Measurements from ENCODE around the gene MTUS2. TPM values are rescaled to one million over a fixed set of nuclear protein-coding genes. Genes with fewer than 3 reads are reported as not detected.

The MTUS2 gene
- total RNA-seq, 1 experiment from 2014 or later = 0.35 TPM

DNA sequence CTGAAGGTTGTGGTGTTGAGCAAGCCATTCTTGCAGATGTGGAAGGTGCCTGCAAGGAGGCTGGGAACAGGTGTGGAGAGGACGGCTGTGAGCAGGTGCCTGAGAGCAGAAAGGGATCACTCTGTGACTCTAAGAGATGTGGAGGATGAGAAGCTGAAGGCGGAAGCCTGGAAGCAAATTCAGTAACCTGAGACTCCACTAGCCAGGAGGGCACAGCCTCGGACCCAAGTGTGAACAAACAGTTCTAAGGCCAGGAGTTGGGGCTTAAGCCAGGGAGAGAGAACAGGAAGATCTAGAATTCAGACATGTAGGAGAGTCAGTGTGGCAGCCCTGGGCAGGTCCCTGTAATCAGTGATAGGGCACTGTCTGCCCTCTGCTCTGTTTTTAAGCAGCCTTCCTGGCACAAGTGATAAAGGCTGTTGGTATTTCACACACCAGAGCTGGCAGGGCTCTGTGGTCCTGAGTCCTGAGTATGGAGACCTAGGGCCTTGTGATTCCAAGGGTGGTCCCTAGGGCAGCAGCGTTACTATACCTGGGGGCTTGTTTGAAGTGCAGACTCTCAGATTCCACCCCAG lies 644.1 kb downstream of the MTUS2 start:
- Histone ChIP-seq H3K9ac (ENCODE audit: extremely low read depth, insufficient read length, low read length) (no peak overlapping the region), H4K8ac (replicated peaks; ENCODE audit: insufficient read length, low read depth, low read length) (no peak overlapping the region), H3K4me2 (ENCODE audit: insufficient read depth, insufficient read length, low read length) (no peak overlapping the region), H4K20me1 (ENCODE audit: control insufficient read depth, insufficient read depth, insufficient read length) (no peaks in the 10 kb centered on the region), H3K23me2 (ENCODE audit: insufficient read length, low read depth, low read length, poor library complexity, severe bottlenecking) (no peaks in the 10 kb centered on the region), H3K9me3 (ENCODE audit: control insufficient read depth, low read depth, low read length) (no peaks in the 10 kb centered on the region), H4K5ac (ENCODE audit: insufficient read length, low read depth, low read length) (no peak overlapping the region), H3K79me2 (ENCODE audit: insufficient read depth, low read length) (no peaks in the 10 kb centered on the region), H3K27ac (ENCODE audit: insufficient read length, low read depth, low read length) (no peak overlapping the region), H3K4ac (ENCODE audit: low read depth, low read length) (no peak overlapping the region), H2BK15ac (ENCODE audit: low read depth, low read length) (no peak overlapping the region), H3K23ac (ENCODE audit: insufficient read length, low read depth, low read length) (no peak overlapping the region), H2BK120ac (ENCODE audit: low read depth, low read length, poor library complexity, severe bottlenecking) (no peak overlapping the region), H2BK12ac (ENCODE audit: insufficient read length, low read depth, low read length) (no peak overlapping the region), H2AFZ (ENCODE audit: low read length) (no peak overlapping the region), H4K91ac (ENCODE audit: insufficient read length, low read depth, low read length) (no peak overlapping the region), H3T11ph (ENCODE audit: low read length) (no peak overlapping the region), H3K27me3 (ENCODE audit: insufficient read depth, low read length) (no peaks in the 10 kb centered on the region), H3K79me1 (ENCODE audit: insufficient read depth, low read depth, low read length, poor library complexity, severe bottlenecking) (no peaks in the 10 kb centered on the region), H3K4me1 (ENCODE audit: insufficient read depth, low read length) (no peaks in the 10 kb centered on the region), H3K56ac (ENCODE audit: insufficient read length, low read depth, low read length) (no peak overlapping the region), H3K18ac (ENCODE audit: insufficient read length, low read depth, low read length) (no peak overlapping the region), H2AK5ac (ENCODE audit: insufficient read length, low read length) (no peak overlapping the region), H2BK5ac (ENCODE audit: insufficient read length, low read length) (no peak overlapping the region), H2BK20ac (ENCODE audit: low read depth, low read length, poor library complexity, severe bottlenecking) (no peak overlapping the region), H3K14ac (ENCODE audit: insufficient read depth, low read length) (no peak overlapping the region)
- Mint-ChIP-seq H3K27me3 (ENCODE audit: low read depth) (no peaks in the 10 kb centered on the region), H3K9me3 (no peaks in the 10 kb centered on the region; a peak in 1 of 5 replicates), H3K4me3 (no peak overlapping the region), H3K4me1 (peaks cover 0 to 9% of the 10 kb centered on the region in 2 experiments; a peak in 2 of 4 replicates), H3K36me3 (ENCODE audit: insufficient read depth in 1 of 3, low read depth in 3 of 3) (no peaks in the 10 kb centered on the region; a peak in 1 of 7 replicates), H3K27ac (no peak overlapping the region)
- WGBS (ENCODE audit: extremely low coverage, insufficient read length, low lambda C conversion rate) = no CpG with 5 or more reads among the region's 4 CpGs
- no peak for DNase-seq
- no peak for TF ChIP-seq CTCF (conservative IDR thresholded peaks at IDR 0.05)

Data from H9 (cell line).